Measurements from ENCODE around the gene SDC4. TPM values are rescaled to one million over a fixed set of nuclear protein-coding genes. Genes with fewer than 3 reads are reported as not detected.
"Not testable (repeated sequence)": the region's sequence is repeated elsewhere in the genome, so short reads cannot be mapped to it uniquely, and the experiment has no call there.

SDC4 gene
- total RNA-seq, 1 experiment from 2014 or later, result 126 TPM

DNA sequence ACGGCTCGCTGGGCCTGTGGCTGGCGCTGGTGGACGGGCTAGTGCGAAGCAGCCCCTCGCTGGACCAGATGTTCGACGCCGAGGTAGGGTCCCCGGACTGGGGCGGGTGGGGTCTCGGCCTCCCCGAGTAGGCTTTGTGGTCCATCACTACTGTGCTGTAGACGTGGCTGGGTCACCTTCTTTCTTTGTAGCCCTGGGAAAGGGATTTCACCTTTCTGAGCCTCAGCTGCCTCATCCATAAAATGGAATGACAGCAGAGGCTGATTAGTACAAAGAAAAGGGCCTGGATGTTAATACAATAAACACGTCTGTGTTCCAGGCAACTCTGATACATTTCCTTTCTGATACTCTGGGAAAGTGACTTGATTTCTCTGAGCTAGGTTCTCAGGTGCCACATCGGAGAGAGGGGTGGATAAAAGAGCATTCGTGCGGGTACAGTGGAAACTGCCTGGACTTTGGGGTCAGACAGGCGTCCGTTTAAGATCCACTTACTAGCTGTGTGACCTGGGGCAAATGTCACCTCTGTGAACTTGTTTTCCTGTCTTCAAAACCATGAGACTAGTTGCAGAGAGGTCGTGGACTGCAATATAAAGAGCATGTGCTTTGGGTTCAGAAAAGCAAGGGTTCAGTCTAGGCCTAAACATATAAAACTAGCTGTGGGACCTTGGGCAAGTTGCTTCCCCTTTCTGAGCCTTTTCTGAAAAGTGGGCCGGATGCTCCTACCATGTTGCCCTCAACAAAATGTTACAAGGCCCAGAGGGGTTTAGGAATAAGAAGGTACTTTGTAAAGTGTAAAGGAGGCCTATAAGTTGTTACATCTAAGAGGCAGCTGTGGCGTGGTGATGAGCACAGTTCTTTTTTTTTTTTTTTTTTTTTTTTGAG, 15.6 kb upstream of the SDC4 start:
- DNase-seq (ENCODE audit: low read depth), result no peak

- DNase-seq (ENCODE audit: low read depth), result peak; percentile 98
Measured at GRCh38 chr20:45362804-45363610, 14.8 kb upstream of the SDC4 start, which contains the start of gene SYS1. Gene SYS1 (plus strand): TSS chr20:45363156. CDS start chr20:45363532, 376 bp downstream.

- no peak for DNase-seq (ENCODE audit: low read depth)
Measured at GRCh38 chr20:45361793-45362192, 13.6 kb upstream of the SDC4 start.

DNA sequence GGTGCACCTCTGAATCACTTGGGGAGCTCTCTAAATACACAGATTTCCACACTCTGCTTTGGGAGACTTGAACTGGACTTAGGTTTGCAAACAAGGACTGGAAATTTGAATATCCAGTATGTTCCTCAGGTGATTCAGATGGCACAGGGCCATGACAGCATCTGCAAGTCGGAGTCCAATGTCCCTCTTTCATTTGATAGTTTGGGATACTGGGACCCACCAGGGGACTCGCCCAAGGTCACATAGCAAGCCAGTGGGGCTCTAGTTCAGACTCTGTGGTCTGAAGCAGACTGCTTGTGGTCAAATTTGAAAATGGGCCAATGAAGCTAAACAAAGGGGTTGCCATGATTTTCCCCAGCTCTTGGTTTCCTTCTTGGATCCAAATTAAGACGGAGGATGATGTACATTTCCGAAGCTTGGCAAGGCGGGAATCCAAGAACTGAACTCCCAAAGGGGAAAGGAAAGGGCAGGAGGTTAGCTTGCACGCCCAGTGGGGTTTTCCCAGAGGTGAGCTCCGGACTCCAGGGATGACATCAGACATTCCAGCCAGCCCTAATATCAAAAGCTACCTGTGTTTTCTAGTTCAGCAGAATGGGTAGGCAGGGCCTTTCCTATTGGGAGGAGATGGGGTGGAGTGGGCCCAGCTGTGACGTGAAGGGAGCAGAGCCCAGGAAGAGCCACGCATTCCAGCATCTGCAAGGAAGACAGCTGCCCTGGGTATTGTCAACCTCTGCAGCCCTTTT, 11.4 kb upstream of the SDC4 start:
- peak; percentile 74 for DNase-seq (ENCODE audit: low read depth)

DNA sequence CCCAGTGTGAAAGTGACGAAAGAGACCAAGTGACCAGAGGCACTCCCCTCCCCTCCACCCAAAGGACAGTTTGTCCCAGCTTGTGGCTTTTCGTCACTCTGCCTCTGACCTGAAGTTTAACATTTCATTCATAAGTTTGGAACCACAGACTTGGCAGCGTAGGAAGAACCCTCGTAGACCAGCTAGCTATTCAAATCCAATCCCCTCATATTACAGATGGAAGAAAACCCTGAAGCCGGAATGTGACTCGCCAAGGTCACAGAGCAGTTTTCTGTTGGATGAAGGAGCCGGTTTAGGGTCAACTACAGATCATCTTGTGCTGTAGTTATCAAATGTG, 10.8 kb upstream of the SDC4 start:
- peak; percentile 85 for DNase-seq (ENCODE audit: low read depth)

DNA sequence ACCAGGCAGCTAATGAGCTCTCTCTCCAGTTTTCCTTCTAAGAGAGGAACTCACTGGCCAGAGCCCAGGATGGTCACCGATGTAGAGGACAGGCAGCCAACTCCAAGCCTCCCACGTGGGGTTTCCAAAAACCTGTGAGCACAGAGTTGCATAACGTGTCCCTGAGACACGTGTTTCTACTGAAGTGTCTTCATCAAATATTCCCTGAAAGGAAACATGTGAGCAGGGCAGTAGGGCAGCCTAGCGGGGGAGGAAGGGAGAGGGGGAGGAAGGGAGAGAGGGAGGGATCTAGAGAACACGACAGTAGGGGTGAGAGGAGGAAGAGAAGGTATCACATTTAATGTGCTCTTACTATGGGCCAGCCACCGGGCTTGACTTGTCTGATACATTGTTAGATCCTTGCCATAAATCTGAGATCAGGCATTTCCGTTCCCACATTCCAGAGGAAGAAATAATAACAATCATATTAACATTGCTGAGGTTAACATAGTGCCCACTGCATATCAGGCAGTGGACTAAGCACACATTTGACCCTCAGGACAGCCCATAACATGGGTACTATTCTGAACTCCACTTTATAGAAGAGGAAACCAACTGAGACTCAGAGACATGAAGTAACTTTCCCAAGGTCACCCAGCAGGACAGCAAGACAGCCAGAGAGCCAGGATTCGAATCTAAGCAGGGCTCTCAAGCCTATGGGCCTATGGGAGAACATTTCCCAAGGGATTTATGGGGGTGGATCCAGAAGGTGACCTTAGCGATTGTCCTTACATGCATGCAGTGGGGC, 10.3 kb upstream of the SDC4 start:
- peak; percentile 82 for DNase-seq (ENCODE audit: low read depth)

DNA sequence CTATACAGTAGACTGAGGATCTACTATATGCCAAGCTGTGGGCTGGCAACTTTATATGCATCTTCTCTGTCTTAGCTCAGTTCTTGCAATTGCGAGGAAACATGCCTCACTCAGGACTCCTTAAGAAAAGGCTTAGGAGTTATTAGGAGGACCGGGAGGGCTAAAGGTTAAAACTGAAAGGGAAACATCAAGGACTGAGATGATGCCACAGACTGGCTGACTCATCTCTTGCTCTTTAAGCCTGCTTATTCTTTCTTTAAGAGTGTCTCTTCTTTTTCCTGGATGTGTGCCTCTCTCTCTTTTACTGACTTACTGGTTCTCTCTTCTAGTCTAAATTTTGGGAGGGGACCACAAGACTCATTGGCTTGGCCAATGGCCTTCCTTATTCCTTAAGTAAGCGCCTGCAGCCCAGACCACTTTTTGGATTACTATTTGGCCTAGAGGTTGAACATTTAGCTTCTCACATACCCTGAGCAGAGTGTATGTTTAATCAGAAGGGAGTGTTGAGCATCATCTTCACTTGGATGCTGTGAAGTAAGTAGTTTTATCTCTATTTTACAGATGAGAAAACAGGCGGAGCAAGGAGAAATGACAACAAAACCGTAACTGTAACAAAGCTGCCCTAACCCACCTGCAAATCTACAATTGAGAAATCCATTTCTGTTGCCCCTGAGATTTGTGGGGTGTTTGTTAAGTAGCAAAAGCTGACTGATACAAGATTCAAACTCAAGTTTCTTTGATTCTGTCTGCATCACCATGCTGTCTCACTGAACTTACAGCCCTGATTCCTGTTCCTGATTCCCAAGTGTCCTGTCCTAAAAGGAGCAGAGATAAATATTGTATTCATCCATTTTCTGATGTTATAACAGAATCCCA, 7.2 kb upstream of the SDC4 start:
- peak; percentile 75 for DNase-seq (ENCODE audit: low read depth)

DNA sequence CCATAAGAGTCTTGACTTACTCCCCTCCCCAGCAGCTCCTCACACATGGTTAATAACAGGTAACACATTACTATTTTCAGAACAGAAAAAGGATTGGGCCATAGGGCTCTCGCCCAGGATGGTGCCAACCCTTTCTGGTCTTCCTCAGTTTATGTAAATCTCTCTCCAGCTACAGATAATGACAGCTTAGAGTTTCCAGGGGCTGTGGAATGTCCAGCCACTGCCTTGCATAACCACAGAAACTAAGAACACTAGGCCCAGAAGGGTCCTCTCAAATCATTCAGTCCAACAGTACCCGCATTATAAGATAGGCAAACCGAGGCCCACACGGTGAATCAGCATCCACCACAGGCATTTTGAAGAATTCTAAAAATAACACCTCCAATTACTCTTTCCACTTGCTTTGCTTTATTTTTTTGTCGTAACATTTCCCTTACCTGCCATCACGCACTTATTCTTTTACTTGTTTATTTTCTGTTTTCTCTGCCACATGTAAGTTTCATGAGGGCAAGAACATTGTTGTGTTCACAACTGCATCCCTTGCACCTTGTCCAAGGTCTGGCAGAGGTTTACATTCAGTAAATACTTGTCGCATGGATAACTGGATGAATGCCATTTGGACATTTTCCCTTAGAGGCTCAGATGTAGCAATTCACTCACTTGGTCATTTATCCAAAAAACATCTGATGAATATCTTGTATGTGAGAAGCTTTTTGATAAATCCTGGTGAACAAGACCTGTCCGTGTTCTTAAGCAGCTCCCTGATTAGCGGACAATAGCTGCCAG, 6.4 kb upstream of the SDC4 start:
- peak; percentile 51 for DNase-seq (ENCODE audit: low read depth)

DNA sequence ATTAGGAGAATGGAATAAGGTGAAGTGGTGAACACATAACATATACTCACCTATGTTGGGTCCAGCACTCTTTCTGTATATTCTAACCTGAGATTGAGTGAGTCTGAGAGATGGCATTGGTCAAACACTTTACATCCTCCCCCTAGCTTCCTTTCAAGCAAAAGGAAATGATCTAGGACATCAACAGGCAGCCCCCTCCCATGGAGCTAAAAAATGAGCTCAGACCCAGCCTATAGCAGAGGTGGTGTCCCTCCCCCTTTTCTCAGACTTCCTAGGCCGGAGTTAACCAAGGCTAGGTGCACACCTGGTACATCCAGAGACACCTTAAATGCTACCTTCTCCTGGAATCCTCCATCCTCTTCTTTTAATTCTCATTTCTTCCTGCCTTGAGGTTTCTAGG, 5.5 kb upstream of the SDC4 start:
- no peak for DNase-seq (ENCODE audit: low read depth)

DNA sequence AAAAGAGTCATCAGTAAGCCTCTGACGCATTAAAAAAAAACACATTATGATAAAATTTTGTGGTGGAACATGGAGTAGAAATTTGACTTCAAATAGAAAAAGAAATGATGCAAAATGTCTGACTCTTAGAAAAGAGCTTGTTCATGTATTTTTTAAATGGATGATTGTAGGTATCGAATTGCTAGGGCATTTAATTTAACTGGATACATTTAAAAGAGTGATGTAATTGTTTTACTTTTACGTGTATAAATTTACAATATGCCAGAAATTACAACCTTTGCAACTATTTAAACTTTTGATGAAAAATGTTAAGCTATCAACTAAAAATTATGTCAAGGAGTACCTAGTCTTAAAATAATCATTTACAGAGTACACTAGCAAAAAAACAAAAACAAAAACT, 4.5 kb upstream of the SDC4 start:
- DNase-seq (ENCODE audit: low read depth), result no peak

DNA sequence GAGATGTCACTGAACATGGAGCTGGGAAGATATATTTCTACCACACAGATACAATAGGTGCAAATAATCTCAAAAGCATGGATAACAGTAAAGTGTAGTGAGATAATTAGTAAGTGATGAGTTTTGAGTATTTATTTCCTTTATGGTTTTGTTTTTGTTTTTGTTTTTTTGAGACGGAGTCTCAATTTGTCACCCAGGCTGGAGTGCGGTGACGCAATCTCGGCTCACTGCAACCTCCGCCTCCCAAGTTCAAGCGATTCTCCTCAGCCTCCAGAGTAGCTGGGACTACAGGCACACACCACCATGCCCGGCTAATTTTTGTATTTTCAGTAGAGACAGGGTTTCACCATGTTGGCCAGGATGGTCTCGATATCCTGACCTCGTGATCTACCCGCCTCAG, 2.6 kb upstream of the SDC4 start:
- not testable (repeated sequence) for DNase-seq (ENCODE audit: low read depth)

GRCh38 chr20:45350217-45350616, 2.0 kb upstream of the SDC4 start:
- DNase-seq (ENCODE audit: low read depth), result no peak

DNA sequence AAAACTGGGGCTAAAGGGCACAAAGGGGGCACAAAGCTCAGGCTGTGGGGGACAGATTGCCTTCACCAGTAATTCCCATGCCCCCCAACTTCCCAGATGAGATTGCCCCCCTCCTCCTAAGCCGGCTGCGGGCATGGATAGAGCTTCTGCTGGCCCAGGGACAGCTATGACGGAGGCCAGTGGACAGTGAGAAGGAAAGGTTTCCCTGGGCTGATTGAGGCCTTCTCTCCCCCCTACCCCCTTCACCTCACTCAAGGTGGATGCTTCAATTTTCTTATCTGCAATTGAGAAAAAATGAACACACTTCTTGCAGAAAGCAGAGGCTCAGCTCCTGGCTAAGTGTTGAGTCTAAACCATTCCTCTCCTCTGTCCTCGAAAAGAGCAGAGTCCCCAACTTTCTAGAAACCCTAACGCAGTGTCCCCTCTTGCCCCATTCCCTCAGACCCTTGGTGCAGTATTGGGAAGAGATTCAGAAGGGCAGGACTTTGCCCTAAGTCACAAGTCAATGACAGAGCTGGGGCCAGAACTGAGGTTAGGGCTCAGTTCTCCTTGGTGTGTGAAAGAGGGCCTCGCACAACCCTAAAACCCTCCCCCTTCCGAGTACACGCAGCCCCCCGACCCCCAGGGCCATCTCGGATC, 808 bp downstream of the SDC4 start:
- DNase-seq (ENCODE audit: low read depth), result no peak

DNA sequence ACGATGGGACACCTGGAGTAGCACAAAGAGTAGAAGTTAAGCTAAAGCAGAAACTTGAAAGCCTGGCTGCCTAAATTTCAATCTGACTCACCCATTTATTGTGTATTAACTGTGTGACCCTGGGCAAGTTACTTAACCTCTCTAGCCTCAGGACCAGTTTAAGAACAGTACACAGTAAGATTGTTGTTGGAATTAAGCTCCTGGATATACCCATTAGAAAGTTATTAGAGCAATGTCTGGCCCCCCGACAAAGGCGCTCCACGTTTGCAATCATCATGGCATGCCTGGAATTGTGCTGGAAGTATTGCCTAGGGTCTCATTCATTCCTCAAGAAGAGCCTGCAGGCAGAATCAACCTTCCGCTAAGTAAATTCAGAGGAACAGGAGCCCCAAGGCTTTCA, 1.4 kb downstream of the SDC4 start:
- DNase-seq (ENCODE audit: low read depth), result no peak

- DNase-seq (ENCODE audit: low read depth), result no peak
Measured at GRCh38 chr20:45346291-45346718, 1.9 kb downstream of the SDC4 start.

GRCh38 chr20:45345104-45345936, 2.9 kb downstream of the SDC4 start:
- DNase-seq (ENCODE audit: low read depth), result no peak

- DNase-seq (ENCODE audit: low read depth), result peak; percentile 87
Measured at GRCh38 chr20:45344168-45344860, 3.9 kb downstream of the SDC4 start.

All from LHCN-M2 (cell line).